ENCODE measurements around the gene DPM2. TPM values are rescaled to one million over a fixed set of nuclear protein-coding genes. Genes with fewer than 3 reads are reported as not detected.
A peak's percentile ranks its signal among the peaks of the same experiment; 100 is the strongest.

DPM2 gene
- total and polyA plus RNA-seq, 2 experiments from 2014 or later = 36.6 to 92.4 TPM

- Histone ChIP-seq H4K20me1 (replicated peaks; ENCODE audit: insufficient read depth) (peaks cover 9% of the 10 kb centered on the region), H3K9me2 (ENCODE audit: insufficient read depth) (no peaks in the 10 kb centered on the region), H3K27ac (ENCODE audit: low read depth) (no peak overlapping the region), H3K4me1 (ENCODE audit: insufficient read depth) (peaks cover 8% of the 10 kb centered on the region), H3F3A (replicated peaks; ENCODE audit: low read depth) (peaks cover 13% of the 10 kb centered on the region), H2AFZ (no peak overlapping the region), H3K4me3 (no peak overlapping the region), H3K27me3 (ENCODE audit: insufficient read depth) (no peaks in the 10 kb centered on the region), H3K36me3 (ENCODE audit: insufficient read depth) (no peaks in the 10 kb centered on the region), H3K4me2 (no peak overlapping the region), H3K79me2 (replicated peaks; ENCODE audit: insufficient read depth) (peaks cover 12% of the 10 kb centered on the region)
- ATAC-seq (no peak), DNase-seq (ENCODE audit: low spot score) (no peak)
- H3K27me3 Mint-ChIP-seq (ENCODE audit: insufficient read depth, low read depth, poor library complexity) = peaks cover 16% of the 10 kb centered on the region
- H3K4me1 Mint-ChIP-seq = peaks cover 13% of the 10 kb centered on the region
- H3K27ac Mint-ChIP-seq = 0 out of 2 replicates have a peak overlapping the region, but pooled peaks have one; percentile 44
- no peaks in the 10 kb centered on the region for H3K9me3 Mint-ChIP-seq
- no peak for TF ChIP-seq NANOG (IDR thresholded peaks at IDR 0.05; ENCODE audit: borderline replicate concordance)
- no peak for TF ChIP-seq CTCF (conservative IDR thresholded peaks at IDR 0.05; ENCODE audit: low read depth in 2 of 2)
- TF ChIP-seq CREB1 (CRISPR knock-in tag; IDR thresholded peaks at IDR 0.05; ENCODE audit: low read depth) = no peak
- TF ChIP-seq ETS1 (IDR thresholded peaks at IDR 0.05) = no peak
- TF ChIP-seq EZH2phosphoT487 (IDR thresholded peaks at IDR 0.05; ENCODE audit: unreplicated experiment) = no peak
- TF ChIP-seq ZNF462 (CRISPR knock-in tag; IDR thresholded peaks at IDR 0.05) = no peak
- no peak overlapping the region for H3K4me3 Mint-ChIP-seq
- peaks cover 32% of the 10 kb centered on the region for H3K36me3 Mint-ChIP-seq (ENCODE audit: low read depth)
Observed at GRCh38 chr9:127947841-127948710, 10.4 kb upstream of the DPM2 start.
